PC-3 (cell line): ENCODE measurements around the gene AFF2. TPM values are rescaled to one million over a fixed set of nuclear protein-coding genes. Genes with fewer than 3 reads are reported as not detected.

Source experiments
- ATAC-seq: fragments of 200-7000 bp; cut with Tn5 transposase; 2 replicates; pipeline ENCODE4 v1.9.1; 2020; ENCODE audit warnings: mild to moderate bottlenecking, moderate library complexity
- BruUV-seq: library from RNA; stranded (reverse); fragments of 400-500 nt; replicated peaks from 2 replicates; lab custom pipeline; 2021; lab: Mats Ljungman, UMichigan
- CTCF ChIA-PET: fragments of 300-600 bp; sonication (Branson Sonifier 250); formaldehyde crosslinking; loops from one replicate; lab custom pipeline; 2022; ENCODE audit warnings: antibody characterized with exemption; lab: Charles Lee
- POLR2A ChIA-PET: fragments of 300-600 bp; sonication (Branson Sonifier 250); formaldehyde crosslinking; loops from one replicate; lab custom pipeline; 2022; ENCODE audit warnings: antibody characterized with exemption; ENCODE audit not compliant: unreplicated experiment; lab: Charles Lee
- DNase-seq: peaks from one replicate; pipeline ENCODE4 v3.0.0-alpha.2; 2015
- H2AFZ ChIP-seq: fragments of 300-600 bp; sonication (generic); 2 replicates; pipeline ENCODE4 v1.6.0; 2016; ENCODE audit warnings: antibody characterized with exemption, low read length
- H3F3A ChIP-seq: fragments of 300-600 bp; sonication (generic); one replicate; pipeline ENCODE4 v1.6.0; 2017; ENCODE audit warnings: antibody characterized with exemption, low read length, control low read depth, mild to moderate bottlenecking; ENCODE audit not compliant: unreplicated experiment
- H3K27ac ChIP-seq: fragments of 300-600 bp; sonication (generic); 2 replicates; pipeline ENCODE4 v1.5.1; 2016; ENCODE audit warnings: mild to moderate bottlenecking, low read length
- H3K27me3 ChIP-seq: fragments of 300-600 bp; sonication (generic); 2 replicates; pipeline ENCODE4 v1.6.1; 2016; ENCODE audit warnings: low read length, mixed read lengths
- H3K36me3 ChIP-seq: fragments of 300-600 bp; sonication (generic); 2 replicates; pipeline ENCODE4 v1.6.1; 2016; ENCODE audit warnings: low read depth, mixed run types, low read length, mixed read lengths
- H3K4me1 ChIP-seq: fragments of 300-600 bp; sonication (generic); 2 replicates; pipeline ENCODE4 v1.5.1; 2016; ENCODE audit warnings: low read length; ENCODE audit not compliant: insufficient read depth
- H3K4me2 ChIP-seq: fragments of 300-600 bp; sonication (generic); 2 replicates; pipeline ENCODE4 v1.6.0; 2016; ENCODE audit warnings: low read length
- H3K4me3 ChIP-seq: fragments of 300-600 bp; sonication (generic); 2 replicates; pipeline ENCODE4 v1.5.1; 2016; ENCODE audit warnings: mild to moderate bottlenecking, low read length, mixed read lengths
- H3K79me2 ChIP-seq: fragments of 300-600 bp; sonication (generic); 2 replicates; pipeline ENCODE4 v1.6.1; 2017; ENCODE audit warnings: low read length, mixed read lengths
- H3K9ac ChIP-seq: fragments of 300-600 bp; sonication (generic); 2 replicates; pipeline ENCODE4 v1.6.0; 2016; ENCODE audit warnings: mild to moderate bottlenecking, low read length
- H3K9me2 ChIP-seq: fragments of 300-600 bp; sonication (generic); replicated peaks from 2 replicates; pipeline ENCODE4 v1.6.1; 2016; ENCODE audit warnings: mixed run types, low read length, mixed read lengths
- H3K9me3 ChIP-seq: fragments of 300-600 bp; sonication (generic); 2 replicates; pipeline ENCODE4 v1.6.1; 2016; ENCODE audit warnings: low read length, mixed read lengths
- H4K20me1 ChIP-seq: fragments of 300-600 bp; sonication (generic); 2 replicates; pipeline ENCODE4 v1.6.1; 2016; ENCODE audit warnings: low read length, mixed read lengths
- CTCF ChIP-seq: fragments of 300-600 bp; sonication (generic); conservative IDR thresholded peaks from 2 replicates; pipeline ENCODE4 v1.5.1; 2017; ENCODE audit warnings: antibody characterized with exemption, low read depth, mild to moderate bottlenecking, low read length
- EZH2 ChIP-seq: fragments of 300-600 bp; sonication (generic); IDR thresholded peaks from one replicate; pipeline ENCODE4 v1.6.1; 2017; ENCODE audit warnings: antibody characterized with exemption, mild to moderate bottlenecking, low read length; ENCODE audit not compliant: unreplicated experiment
- EZH2phosphoT487 ChIP-seq: fragments of 300-600 bp; sonication (generic); IDR thresholded peaks from 2 replicates; pipeline ENCODE4 v1.6.1; 2018; ENCODE audit warnings: mild to moderate bottlenecking, antibody characterized with exemption, low read length, borderline replicate concordance
- intact Hi-C: fragments of 100-400 bp; cut with micrococcal nuclease; formaldehyde crosslinking; loops from 2 replicates; pipeline ENCODE4 v1.9.0; 2023
- total RNA-seq: library from RNA; depleted of rRNA; stranded (reverse); fragments of >200 nt; gene quantifications from 2 replicates; pipeline ENCODE4 v1.2.3, GENCODE V29; 2014

Gene AFF2
- total RNA-seq, 1 experiment from 2014 or later, result not detected

- CTCF ChIA-PET, result no interaction called here
- no peaks in the 10 kb centered on the region for H3K9me2 ChIP-seq
- no peaks in the 10 kb centered on the region for H3K79me2 ChIP-seq
- H3K27me3 ChIP-seq, result no peaks in the 10 kb centered on the region
- no peak overlapping the region for H3K27ac ChIP-seq
- H4K20me1 ChIP-seq, result no peaks in the 10 kb centered on the region
- H3K9me3 ChIP-seq, result no peaks in the 10 kb centered on the region
- no peaks in the 10 kb centered on the region for H3F3A ChIP-seq
- ATAC-seq (no peak), DNase-seq (no peak)
- no peak overlapping the region for H3K9ac ChIP-seq
- intact Hi-C loops, result no loop called here
- TF ChIP-seq EZH2phosphoT487, result no peak
- no peak for TF ChIP-seq CTCF
- no peak for TF ChIP-seq EZH2
- BruUV-seq, result no TSS peak
- no peaks in the 10 kb centered on the region for H3K36me3 ChIP-seq
- no peaks in the 10 kb centered on the region for H3K4me1 ChIP-seq
- H3K4me3 ChIP-seq, result no peak overlapping the region
- no peak overlapping the region for H3K4me2 ChIP-seq
- H2AFZ ChIP-seq, result no peak overlapping the region
- POLR2A ChIA-PET, result no interaction called here
These were observed 461.6 kb downstream of the AFF2 start for GRCh38 chrX:148961985-148962384.

- TF ChIP-seq CTCF (no peak), EZH2 (no peak), EZH2phosphoT487 (no peak)
- Histone ChIP-seq H3K79me2 (no peaks in the 10 kb centered on the region), H3K36me3 (no peaks in the 10 kb centered on the region), H3K9me2 (no peaks in the 10 kb centered on the region), H3F3A (no peaks in the 10 kb centered on the region), H3K9ac (no peak overlapping the region), H4K20me1 (no peaks in the 10 kb centered on the region), H3K4me3 (no peak overlapping the region), H3K27ac (no peak overlapping the region), H3K4me2 (no peak overlapping the region), H2AFZ (no peak overlapping the region), H3K4me1 (no peaks in the 10 kb centered on the region), H3K9me3 (no peaks in the 10 kb centered on the region), H3K27me3 (no peaks in the 10 kb centered on the region)
- no TSS peak for BruUV-seq
- ChIA-PET POLR2A (no interaction called here), CTCF (no interaction called here)
- DNase-seq (no peak), ATAC-seq (no peak)
- intact Hi-C loops, result no loop called here
These were observed 476.4 kb downstream of the AFF2 start for GRCh38 chrX:148976571-148977400.

- ChIA-PET POLR2A (no interaction called here), CTCF (no interaction called here)
- no peaks in the 10 kb centered on the region for H3K79me2 ChIP-seq
- H3K4me1 ChIP-seq, result no peaks in the 10 kb centered on the region
- ATAC-seq (no peak), DNase-seq (no peak)
- no peaks in the 10 kb centered on the region for H3K36me3 ChIP-seq
- intact Hi-C loops, result no loop called here
- H3K27ac ChIP-seq, result no peak overlapping the region
- no TSS peak for BruUV-seq
- H3K4me2 ChIP-seq, result no peak overlapping the region
- H4K20me1 ChIP-seq, result no peaks in the 10 kb centered on the region
- no peak overlapping the region for H2AFZ ChIP-seq
- TF ChIP-seq CTCF (no peak), EZH2phosphoT487 (no peak), EZH2 (no peak)
- H3K9me2 ChIP-seq, result no peaks in the 10 kb centered on the region
- H3K9me3 ChIP-seq, result no peaks in the 10 kb centered on the region
- no peaks in the 10 kb centered on the region for H3K27me3 ChIP-seq
- no peaks in the 10 kb centered on the region for H3F3A ChIP-seq
- H3K9ac ChIP-seq, result no peak overlapping the region
- H3K4me3 ChIP-seq, result no peak overlapping the region
These were observed 479.4 kb downstream of the AFF2 start for GRCh38 chrX:148979786-148980185.
